B cell (primary cell): ENCODE results near the gene TMEM30B. TPM values are rescaled to one million over a fixed set of nuclear protein-coding genes. Genes with fewer than 3 reads are reported as not detected.

Source experiments
- ATAC-seq: fragments of 200-7000 bp; cut with Tn5 transposase; one replicate; pipeline ENCODE4 v1.10.0; 2021; ENCODE audit warnings: low read depth, mild to moderate bottlenecking, moderate number of reproducible peaks, moderate library complexity
- CTCF ChIA-PET: fragments of 350-600 bp; sonication (Branson Sonifier 250); formaldehyde crosslinking; loops from one replicate; lab custom pipeline; 2021; ENCODE audit warnings: antibody characterized with exemption, inconsistent platforms; lab: Charles Lee
- POLR2A ChIA-PET: fragments of 350-600 bp; sonication (Branson Sonifier 250); formaldehyde crosslinking; loops from one replicate; lab custom pipeline; 2021; ENCODE audit warnings: antibody characterized with exemption; lab: Charles Lee
- DNase-seq: peaks from one replicate; pipeline ENCODE4 v3.0.0; 2013
- H2AFZ ChIP-seq: 2 replicates; pipeline ENCODE4 v1.6.1; 2012; ENCODE audit warnings: mild to moderate bottlenecking, low read depth, low read length; ENCODE audit not compliant: insufficient read depth, poor library complexity, severe bottlenecking
- H3K27ac ChIP-seq, 2 donors: 1 replicate in 1 of 2; 2 replicates in 1 of 2; pipeline ENCODE4 v1.5.1; 2012 to 2013; ENCODE audit warnings: low read length in 2 of 2, mild to moderate bottlenecking in 2 of 2, moderate library complexity in 1 of 2
- H3K27me3 ChIP-seq, 4 experiments: fragments of 200-600 bp in 1 of 4; sonication (generic) in 1 of 4; replicated peaks in 1 of 4; 1 replicate in 2 of 4; 2 replicates in 2 of 4; pipeline versions ENCODE4 v1.6.1 to v1.7.0; 2013 to 2016; ENCODE audit warnings: low read length in 3 of 4, mild to moderate bottlenecking in 2 of 4, mixed read lengths in 1 of 4, moderate library complexity in 1 of 4; ENCODE audit not compliant: insufficient read depth in 4 of 4, control insufficient read depth in 3 of 4; ENCODE audit errors: control extremely low read depth in 1 of 4
- H3K36me3 ChIP-seq, 2 experiments: replicated peaks in 1 of 2; 1 replicate in 1 of 2; 2 replicates in 1 of 2; pipeline versions ENCODE4 v1.6.1 to v1.7.1; 2013; ENCODE audit warnings: low read length in 1 of 2; ENCODE audit not compliant: insufficient read depth in 2 of 2, control insufficient read depth in 1 of 2; ENCODE audit errors: control extremely low read depth in 1 of 2, extremely low read depth in 1 of 2
- H3K4me1 ChIP-seq, 2 donors: fragments of 200-600 bp in 1 of 2; sonication (generic) in 1 of 2; 1 replicate in 1 of 2; 2 replicates in 1 of 2; pipeline versions ENCODE4 v1.5.1 to v1.6.1; 2013 to 2017; ENCODE audit warnings: low read length in 2 of 2; ENCODE audit not compliant: control insufficient read depth in 2 of 2, insufficient read depth in 2 of 2
- H3K4me2 ChIP-seq: replicated peaks from 2 replicates; pipeline ENCODE3; 2012; ENCODE audit warnings: mild to moderate bottlenecking, low read depth, low read length; ENCODE audit not compliant: poor library complexity, severe bottlenecking
- H3K4me3 ChIP-seq, 5 experiments: fragments of 200-600 bp in 1 of 5; sonication (generic) in 1 of 5; 1 replicate in 3 of 5; 2 replicates in 2 of 5; pipeline versions ENCODE4 v1.5.1 to v1.7.0; 2011 to 2016; ENCODE audit warnings: low read length in 4 of 5, mild to moderate bottlenecking in 4 of 5, low read depth in 2 of 5, control low read depth in 1 of 5, moderate library complexity in 1 of 5; ENCODE audit not compliant: insufficient read depth in 1 of 5; ENCODE audit errors: control extremely low read depth in 1 of 5, extremely low read depth in 1 of 5
- H3K79me2 ChIP-seq: fragments of 200-600 bp; sonication (generic); one replicate; pipeline ENCODE4 v1.6.0; 2016; ENCODE audit warnings: low read length; ENCODE audit not compliant: control insufficient read depth, insufficient read depth
- H3K9ac ChIP-seq: fragments of 200-600 bp; sonication (generic); 2 replicates; pipeline ENCODE4 v1.6.1; 2017; ENCODE audit warnings: mild to moderate bottlenecking, low read length, moderate library complexity
- H3K9me3 ChIP-seq, 3 donors: one replicate each; pipeline versions ENCODE4 v1.6.1 to v1.7.1; 2013; ENCODE audit warnings: low read length in 2 of 3; ENCODE audit not compliant: control insufficient read depth in 2 of 3, insufficient read depth in 1 of 3; ENCODE audit errors: control extremely low read depth in 1 of 3
- H4K20me1 ChIP-seq: 2 replicates; pipeline ENCODE4 v1.6.0; 2012; ENCODE audit warnings: mild to moderate bottlenecking, low read length; ENCODE audit not compliant: insufficient read depth, control insufficient read depth, poor library complexity, severe bottlenecking
- H3K27ac Mint-ChIP-seq: one replicate; pipeline ENCODE4 v1.8.0; 2021; ENCODE audit warnings: mixed read lengths
- H3K27me3 Mint-ChIP-seq: one replicate; pipeline ENCODE4 v1.8.0; 2021; ENCODE audit warnings: mixed read lengths
- H3K4me1 Mint-ChIP-seq: one replicate; pipeline ENCODE4 v1.8.0; 2021; ENCODE audit warnings: mixed read lengths
- H3K4me3 Mint-ChIP-seq: one replicate; pipeline ENCODE4 v1.8.0; 2021; ENCODE audit warnings: mixed read lengths
- H3K9me3 Mint-ChIP-seq: one replicate; pipeline ENCODE4 v1.8.0; 2022; ENCODE audit warnings: mixed read lengths; ENCODE audit not compliant: insufficient read depth
- EZH2 ChIP-seq: IDR thresholded peaks from 2 replicates; pipeline ENCODE4 v1.6.1; 2012; ENCODE audit warnings: borderline replicate concordance, low read depth, mild to moderate bottlenecking, moderate library complexity, low read length; ENCODE audit not compliant: insufficient read depth, poor library complexity, severe bottlenecking
- WGBS: methylation state at CpG from one replicate; pipeline ENCODE4 v1.1.5; 2013; ENCODE audit warnings: missing lambda C conversion rate; ENCODE audit not compliant: insufficient coverage; 5-methylcytosine and 5-hydroxymethylcytosine counted together
- intact Hi-C: fragments of 100-400 bp; cut with micrococcal nuclease; formaldehyde crosslinking; loops from one replicate; pipeline ENCODE4 v1.10.0; 2022
- polyA plus RNA-seq: library from polyadenylated mRNA; depleted of rRNA; stranded (reverse); fragments of >200 nt; gene quantifications from 2 replicates; pipeline ENCODE4 v1.2.3, GENCODE V29; 2012
- total RNA-seq, 2 donors: library from RNA; stranded (reverse); fragments of 120-200 nt in 1 of 2; gene quantifications; 1 replicate in 1 of 2; 2 replicates in 1 of 2; pipeline versions ENCODE4 v1.2.3 to v1.2.4, GENCODE V29; 2013 to 2022
- TF ChIP-seq, protein P1 (sequence below): fragments of 200-600 bp; IDR thresholded peaks from one replicate; pipeline ENCODE4 v1.8.0; 2022; ENCODE audit warnings: antibody characterized with exemption, mild to moderate bottlenecking

The TMEM30B gene
- total and polyA plus RNA-seq, 2 donors (not counting 1 experiment from before 2014, with no cell fraction given) = 0.19 to 0.20 TPM

DNA sequence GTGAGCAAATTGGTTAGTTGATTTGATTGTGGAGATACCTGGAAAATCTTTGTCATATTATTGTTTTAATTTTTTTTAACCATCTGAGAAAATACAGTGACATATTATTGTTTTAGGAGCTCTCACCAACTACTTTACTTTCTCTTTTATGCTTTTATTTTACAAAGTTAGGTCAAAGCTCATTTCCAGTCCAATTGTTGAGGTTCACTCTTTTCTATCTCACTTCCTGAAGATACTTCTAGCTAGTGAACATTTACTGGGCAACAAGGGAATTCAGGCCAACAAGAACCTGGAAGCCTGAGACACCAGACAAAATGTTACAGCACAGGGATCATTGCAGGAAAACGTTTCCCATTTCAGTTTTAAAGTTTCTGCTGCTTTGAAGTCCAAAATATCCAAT is 3.9 kb downstream of the TMEM30B start:
- no CpG with 5 or more reads among the region's 1 CpG for WGBS
- Mint-ChIP-seq H3K27me3 (peaks cover 64% of the 10 kb centered on the region), H3K4me3 (no peak overlapping the region), H3K4me1 (peaks cover 13% of the 10 kb centered on the region), H3K27ac (no peak overlapping the region), H3K9me3 (no peaks in the 10 kb centered on the region)
- Histone ChIP-seq H3K9me3 (peaks cover 0 to 4% (median 1%) of the 10 kb centered on the region in 3 donors), H3K36me3 (no peaks in the 10 kb centered on the region), H4K20me1 (no peaks in the 10 kb centered on the region), H3K27me3 (peaks cover 0 to 33% (median 19%) of the 10 kb centered on the region in 4 experiments), H3K27ac (no peak overlapping the region), H3K9ac (no peak overlapping the region), H3K4me2 (no peak overlapping the region), H3K4me3 (no peak overlapping the region), H2AFZ (no peak overlapping the region), H3K4me1 (peaks cover 10 to 18% of the 10 kb centered on the region in 2 donors), H3K79me2 (no peaks in the 10 kb centered on the region)
- CTCF ChIA-PET = interaction anchor here (0.7 to 1.5 kb wide), 3 partner anchors 13 to 781 kb away, joined by 3 to 4 read pairs (median 3); no protein-coding TSS in a partner anchor
- TF ChIP-seq EZH2 = no peak
- TF ChIP-seq, protein P1, sequence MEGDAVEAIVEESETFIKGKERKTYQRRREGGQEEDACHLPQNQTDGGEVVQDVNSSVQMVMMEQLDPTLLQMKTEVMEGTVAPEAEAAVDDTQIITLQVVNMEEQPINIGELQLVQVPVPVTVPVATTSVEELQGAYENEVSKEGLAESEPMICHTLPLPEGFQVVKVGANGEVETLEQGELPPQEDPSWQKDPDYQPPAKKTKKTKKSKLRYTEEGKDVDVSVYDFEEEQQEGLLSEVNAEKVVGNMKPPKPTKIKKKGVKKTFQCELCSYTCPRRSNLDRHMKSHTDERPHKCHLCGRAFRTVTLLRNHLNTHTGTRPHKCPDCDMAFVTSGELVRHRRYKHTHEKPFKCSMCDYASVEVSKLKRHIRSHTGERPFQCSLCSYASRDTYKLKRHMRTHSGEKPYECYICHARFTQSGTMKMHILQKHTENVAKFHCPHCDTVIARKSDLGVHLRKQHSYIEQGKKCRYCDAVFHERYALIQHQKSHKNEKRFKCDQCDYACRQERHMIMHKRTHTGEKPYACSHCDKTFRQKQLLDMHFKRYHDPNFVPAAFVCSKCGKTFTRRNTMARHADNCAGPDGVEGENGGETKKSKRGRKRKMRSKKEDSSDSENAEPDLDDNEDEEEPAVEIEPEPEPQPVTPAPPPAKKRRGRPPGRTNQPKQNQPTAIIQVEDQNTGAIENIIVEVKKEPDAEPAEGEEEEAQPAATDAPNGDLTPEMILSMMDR = no peak
- POLR2A ChIA-PET = no interaction called here
- intact Hi-C loops = no loop called here
- DNase-seq = no peak
- ATAC-seq = no peak

DNA sequence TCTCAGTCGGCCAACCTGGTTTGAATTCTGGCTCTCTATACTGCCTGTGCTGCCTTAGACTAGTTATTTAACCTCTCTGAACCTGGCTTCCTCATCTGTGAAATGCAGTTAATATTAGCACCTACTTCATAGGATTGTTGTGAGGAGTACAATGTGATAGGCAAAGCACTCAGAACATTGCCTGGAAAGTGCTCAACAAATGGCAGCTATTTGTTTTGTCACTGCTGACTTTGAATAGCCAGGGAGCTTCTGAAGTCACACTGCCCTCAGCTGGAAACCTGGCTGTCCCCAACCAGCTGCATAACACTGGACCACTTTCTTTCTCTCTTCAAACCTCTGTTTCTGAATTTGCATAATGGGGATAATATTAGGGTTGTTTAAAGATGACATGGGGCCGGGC is 9.6 kb downstream of the TMEM30B start:
- Histone ChIP-seq H3K9me3 (peaks cover 0 to 1% (median 0%) of the 10 kb centered on the region in 3 donors), H3K4me1 (peaks cover 0 to 3% of the 10 kb centered on the region in 2 donors), H3K4me3 (no peak overlapping the region), H3K36me3 (no peaks in the 10 kb centered on the region), H3K79me2 (no peaks in the 10 kb centered on the region), H3K9ac (no peak overlapping the region), H3K27ac (no peak overlapping the region), H3K4me2 (no peak overlapping the region), H3K27me3 (peaks cover 0 to 28% (median 12%) of the 10 kb centered on the region in 4 experiments), H2AFZ (no peak overlapping the region), H4K20me1 (no peaks in the 10 kb centered on the region)
- intact Hi-C loops = no loop called here
- Mint-ChIP-seq H3K9me3 (no peaks in the 10 kb centered on the region), H3K4me1 (peaks cover 3% of the 10 kb centered on the region), H3K27me3 (peaks cover 58% of the 10 kb centered on the region), H3K27ac (no peak overlapping the region), H3K4me3 (no peak overlapping the region)
- ChIA-PET CTCF (interaction anchor here (0.7 to 3.6 kb wide), 5 partner anchors 10 to 588 kb away, joined by 3 to 19 read pairs (median 3); no protein-coding TSS in a partner anchor), POLR2A (no interaction called here)
- TF ChIP-seq, protein P1 = no peak
- TF ChIP-seq EZH2 = no peak
- no CpG with 5 or more reads among the region's 2 CpGs for WGBS
- DNase-seq (no peak), ATAC-seq (no peak)
